Vagina (tissue), 2 donors: Measurements from ENCODE around the gene STK11IP. TPM values are rescaled to one million over a fixed set of nuclear protein-coding genes. Genes with fewer than 3 reads are reported as not detected.

ENCODE experiments used
- DNase-seq, 2 donors: peaks; one replicate each; pipeline ENCODE4 v3.0.0-alpha.2; 2017; ENCODE audit errors: extremely low spot score in 2 of 2
- H3K27ac ChIP-seq: fragments of 200-600 bp; sonication (generic); one replicate; pipeline ENCODE4 v1.5.1; 2019
- H3K27me3 ChIP-seq: fragments of 200-600 bp; sonication (generic); one replicate; pipeline ENCODE4 v1.5.1; 2019
- H3K36me3 ChIP-seq, 2 donors: fragments of 200-600 bp; sonication (generic); one replicate each; pipeline ENCODE4 v1.5.1; 2017 to 2019
- H3K4me1 ChIP-seq: fragments of 200-600 bp; sonication (generic); one replicate; pipeline ENCODE4 v1.5.1; 2019
- H3K4me3 ChIP-seq, 2 donors: fragments of 200-600 bp; sonication (generic); 1 replicate in 1 of 2; 2 replicates in 1 of 2; pipeline ENCODE4 v1.5.1; 2016 to 2019
- H3K9me3 ChIP-seq: fragments of 200-600 bp; sonication (generic); one replicate; pipeline ENCODE4 v1.5.1; 2019
- POLR2A ChIP-seq, 2 donors: fragments of 450-650 bp; IDR thresholded peaks; one replicate each; pipeline ENCODE4 v1.6.1; 2017; ENCODE audit warnings: antibody characterized with exemption in 2 of 2, mild to moderate bottlenecking in 2 of 2, moderate library complexity in 2 of 2
- POLR2AphosphoS5 ChIP-seq, 2 donors: sonication (generic); formaldehyde crosslinking; IDR thresholded peaks; one replicate each; pipeline ENCODE4 v1.9.0; 2017; ENCODE audit warnings: antibody characterized with exemption in 2 of 2, mild to moderate bottlenecking in 2 of 2, low read depth in 1 of 2; ENCODE audit not compliant: insufficient read depth in 1 of 2
- intact Hi-C: fragments of 100-400 bp; cut with DNase I; formaldehyde crosslinking; loops from one replicate; pipeline ENCODE4 v1.15.1; 2023
- total RNA-seq: library from RNA; depleted of rRNA; stranded (reverse); fragments of >200 nt; gene quantifications from one replicate; pipeline ENCODE4 v1.2.3, GENCODE V29; 2016
- TF ChIP-seq, protein P1 (sequence below), 3 experiments: fragments of 450-650 bp in 2 of 3; fragments of 200-600 bp in 1 of 3; sonication (generic) in 1 of 3; IDR thresholded peaks; one replicate each; pipeline ENCODE4 v1.5.1; 2017 to 2019; ENCODE audit warnings: antibody characterized with exemption in 3 of 3, mild to moderate bottlenecking in 2 of 3, moderate library complexity in 2 of 3

Gene STK11IP
- total RNA-seq, 1 donor from 2014 or later: 11.3 TPM

DNA sequence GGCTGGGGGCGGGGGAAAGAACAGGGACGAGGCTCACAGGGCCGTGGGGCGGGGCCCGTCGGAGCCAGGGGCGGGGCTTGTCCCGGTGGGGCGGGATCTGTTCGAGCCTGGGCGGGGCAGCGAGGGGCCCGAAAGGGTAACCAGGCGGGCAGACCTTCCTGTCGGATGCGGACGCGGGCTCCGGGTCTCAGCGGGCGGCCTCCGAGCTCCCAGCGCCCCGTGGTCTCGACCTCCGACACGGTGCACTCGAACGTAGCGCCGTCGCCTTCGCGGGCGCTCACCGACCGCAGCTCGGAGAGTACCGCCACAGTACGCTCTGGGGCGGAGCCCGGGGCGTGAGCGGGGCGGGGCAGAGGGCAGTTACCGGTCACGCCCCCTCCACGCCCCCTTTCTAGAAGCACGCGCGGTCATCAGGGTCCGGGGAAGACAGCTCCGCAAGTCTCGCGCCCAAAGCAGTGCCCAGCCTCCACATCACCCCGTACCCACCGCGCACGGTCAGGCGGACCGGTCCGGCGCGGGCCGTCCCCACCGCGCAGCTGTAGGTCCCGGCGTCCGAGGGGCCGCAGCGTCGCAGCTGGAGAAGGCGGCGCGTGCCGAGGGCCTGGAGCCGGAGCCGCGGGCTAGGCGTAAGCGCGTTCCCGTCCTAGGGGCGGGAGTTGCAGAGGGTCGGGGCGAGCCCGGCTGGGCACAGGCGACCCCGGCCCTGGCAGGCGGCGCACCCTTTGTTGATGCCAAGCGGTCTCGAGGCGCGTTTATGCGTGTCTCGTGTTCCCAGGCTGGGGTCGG, 45.1 kb upstream of the STK11IP start:
- Histone ChIP-seq H3K27ac (peak overlapping the region; percentile 27), H3K9me3 (no peaks in the 10 kb centered on the region), H3K4me1 (peaks cover 23% of the 10 kb centered on the region), H3K36me3 (no peaks in the 10 kb centered on the region), H3K27me3 (no peaks in the 10 kb centered on the region), H3K4me3 (peak overlapping the region; percentile 53 to 69)
- TF ChIP-seq, protein P1, sequence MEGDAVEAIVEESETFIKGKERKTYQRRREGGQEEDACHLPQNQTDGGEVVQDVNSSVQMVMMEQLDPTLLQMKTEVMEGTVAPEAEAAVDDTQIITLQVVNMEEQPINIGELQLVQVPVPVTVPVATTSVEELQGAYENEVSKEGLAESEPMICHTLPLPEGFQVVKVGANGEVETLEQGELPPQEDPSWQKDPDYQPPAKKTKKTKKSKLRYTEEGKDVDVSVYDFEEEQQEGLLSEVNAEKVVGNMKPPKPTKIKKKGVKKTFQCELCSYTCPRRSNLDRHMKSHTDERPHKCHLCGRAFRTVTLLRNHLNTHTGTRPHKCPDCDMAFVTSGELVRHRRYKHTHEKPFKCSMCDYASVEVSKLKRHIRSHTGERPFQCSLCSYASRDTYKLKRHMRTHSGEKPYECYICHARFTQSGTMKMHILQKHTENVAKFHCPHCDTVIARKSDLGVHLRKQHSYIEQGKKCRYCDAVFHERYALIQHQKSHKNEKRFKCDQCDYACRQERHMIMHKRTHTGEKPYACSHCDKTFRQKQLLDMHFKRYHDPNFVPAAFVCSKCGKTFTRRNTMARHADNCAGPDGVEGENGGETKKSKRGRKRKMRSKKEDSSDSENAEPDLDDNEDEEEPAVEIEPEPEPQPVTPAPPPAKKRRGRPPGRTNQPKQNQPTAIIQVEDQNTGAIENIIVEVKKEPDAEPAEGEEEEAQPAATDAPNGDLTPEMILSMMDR (IDR thresholded peaks at IDR 0.05): no peak
- TF ChIP-seq POLR2A (IDR thresholded peaks at IDR 0.05) (no peak), POLR2AphosphoS5 (IDR thresholded peaks at IDR 0.05; ENCODE audit: insufficient read depth in 1 of 2, low read depth in 1 of 2) (peak; percentile 38 to 73)
- intact Hi-C loops: no loop called here
- DNase-seq: no peak

DNA sequence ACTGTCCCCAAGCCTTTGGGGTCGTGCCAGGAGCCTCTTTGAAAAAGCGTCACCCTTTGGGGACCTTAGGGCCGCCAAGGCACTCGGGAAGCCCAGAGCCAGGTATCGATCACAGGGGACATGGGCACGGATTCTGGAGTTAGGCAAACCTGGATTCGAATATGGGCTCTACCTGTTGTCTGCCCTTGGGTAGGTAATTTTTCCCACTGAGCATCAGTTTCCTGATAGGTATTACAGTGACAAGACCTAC, 44.6 kb upstream of the STK11IP start:
- Histone ChIP-seq H3K4me1 (peaks cover 23% of the 10 kb centered on the region), H3K4me3 (peak overlapping the region; percentile 53 to 69), H3K36me3 (no peaks in the 10 kb centered on the region), H3K27me3 (no peaks in the 10 kb centered on the region), H3K9me3 (no peaks in the 10 kb centered on the region), H3K27ac (peak overlapping the region; percentile 27)
- TF ChIP-seq POLR2AphosphoS5 (IDR thresholded peaks at IDR 0.05; ENCODE audit: insufficient read depth in 1 of 2, low read depth in 1 of 2): no peak
- no peak for DNase-seq
- intact Hi-C loops: no loop called here

- intact Hi-C loops: no loop called here
- no peak for DNase-seq
Measured at GRCh38 chr2:219553463-219553963, 44.1 kb upstream of the STK11IP start.

DNA sequence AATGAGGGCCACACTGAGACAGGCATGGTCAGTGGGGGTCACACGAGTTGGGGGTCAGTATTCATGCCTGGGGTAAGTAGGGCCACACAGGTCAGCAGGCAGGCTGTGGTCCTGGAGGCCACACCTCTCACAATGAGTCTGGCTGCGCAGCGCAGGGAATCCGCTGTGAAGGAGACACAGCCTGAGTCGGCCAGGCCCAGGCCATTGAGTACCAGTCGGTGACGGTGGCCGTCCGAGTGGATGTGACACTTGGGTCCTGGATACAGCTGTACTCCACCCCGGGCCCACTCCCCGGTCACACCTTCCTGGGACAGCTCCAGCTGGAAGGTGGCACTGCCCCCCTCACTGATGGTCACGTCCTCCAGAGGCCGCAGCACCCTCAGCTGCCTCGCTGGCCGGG, 43.3 kb upstream of the STK11IP start:
- H3K27ac ChIP-seq: no peak overlapping the region
- no peak overlapping the region for H3K4me3 ChIP-seq
- H3K4me1 ChIP-seq: peaks cover 23% of the 10 kb centered on the region
- intact Hi-C loops: no loop called here
- TF ChIP-seq, protein P1 (IDR thresholded peaks at IDR 0.05): no peak
- TF ChIP-seq POLR2A (IDR thresholded peaks at IDR 0.05) (no peak), POLR2AphosphoS5 (IDR thresholded peaks at IDR 0.05; ENCODE audit: insufficient read depth in 1 of 2, low read depth in 1 of 2) (no peak)
- no peaks in the 10 kb centered on the region for H3K27me3 ChIP-seq
- no peaks in the 10 kb centered on the region for H3K9me3 ChIP-seq
- no peak for DNase-seq
- H3K36me3 ChIP-seq: no peaks in the 10 kb centered on the region

More at GRCh38 chr2:219553463-219553963, 44.1 kb upstream of the STK11IP start:
- Histone ChIP-seq H3K9me3 (no peaks in the 10 kb centered on the region), H3K4me3 (no peak overlapping the region), H3K4me1 (peaks cover 23% of the 10 kb centered on the region), H3K36me3 (no peaks in the 10 kb centered on the region), H3K27me3 (no peaks in the 10 kb centered on the region), H3K27ac (no peak overlapping the region)
- TF ChIP-seq POLR2A (IDR thresholded peaks at IDR 0.05) (no peak), POLR2AphosphoS5 (IDR thresholded peaks at IDR 0.05; ENCODE audit: insufficient read depth in 1 of 2, low read depth in 1 of 2) (no peak)
- TF ChIP-seq, protein P1 (IDR thresholded peaks at IDR 0.05): no peak

- TF ChIP-seq POLR2AphosphoS5 (IDR thresholded peaks at IDR 0.05; ENCODE audit: insufficient read depth in 1 of 2, low read depth in 1 of 2) (no peak), POLR2A (IDR thresholded peaks at IDR 0.05) (no peak)
- Histone ChIP-seq H3K9me3 (no peaks in the 10 kb centered on the region), H3K4me3 (no peak overlapping the region), H3K27me3 (no peaks in the 10 kb centered on the region), H3K27ac (no peak overlapping the region), H3K36me3 (no peaks in the 10 kb centered on the region), H3K4me1 (peaks cover 23% of the 10 kb centered on the region)
- intact Hi-C loops: no loop called here
- no peak for DNase-seq
Measured at GRCh38 chr2:219555956-219556355, 41.7 kb upstream of the STK11IP start.

GRCh38 chr2:219556413-219556812, 41.2 kb upstream of the STK11IP start:
- no peak overlapping the region for H3K4me3 ChIP-seq
- TF ChIP-seq, protein P1 (IDR thresholded peaks at IDR 0.05): no peak
- TF ChIP-seq POLR2AphosphoS5 (IDR thresholded peaks at IDR 0.05; ENCODE audit: insufficient read depth in 1 of 2, low read depth in 1 of 2) (no peak), POLR2A (IDR thresholded peaks at IDR 0.05) (no peak)
- H3K9me3 ChIP-seq: no peaks in the 10 kb centered on the region
- H3K36me3 ChIP-seq: no peaks in the 10 kb centered on the region
- peaks cover 20% of the 10 kb centered on the region for H3K4me1 ChIP-seq
- DNase-seq: no peak
- no peaks in the 10 kb centered on the region for H3K27me3 ChIP-seq
- intact Hi-C loops: no loop called here
- no peak overlapping the region for H3K27ac ChIP-seq
